ENCODE measurements around the gene SLC13A4. TPM values are rescaled to one million over a fixed set of nuclear protein-coding genes. Genes with fewer than 3 reads are reported as not detected.

Gene SLC13A4
- polyA plus RNA-seq, 1 experiment: 0.04 TPM

DNA sequence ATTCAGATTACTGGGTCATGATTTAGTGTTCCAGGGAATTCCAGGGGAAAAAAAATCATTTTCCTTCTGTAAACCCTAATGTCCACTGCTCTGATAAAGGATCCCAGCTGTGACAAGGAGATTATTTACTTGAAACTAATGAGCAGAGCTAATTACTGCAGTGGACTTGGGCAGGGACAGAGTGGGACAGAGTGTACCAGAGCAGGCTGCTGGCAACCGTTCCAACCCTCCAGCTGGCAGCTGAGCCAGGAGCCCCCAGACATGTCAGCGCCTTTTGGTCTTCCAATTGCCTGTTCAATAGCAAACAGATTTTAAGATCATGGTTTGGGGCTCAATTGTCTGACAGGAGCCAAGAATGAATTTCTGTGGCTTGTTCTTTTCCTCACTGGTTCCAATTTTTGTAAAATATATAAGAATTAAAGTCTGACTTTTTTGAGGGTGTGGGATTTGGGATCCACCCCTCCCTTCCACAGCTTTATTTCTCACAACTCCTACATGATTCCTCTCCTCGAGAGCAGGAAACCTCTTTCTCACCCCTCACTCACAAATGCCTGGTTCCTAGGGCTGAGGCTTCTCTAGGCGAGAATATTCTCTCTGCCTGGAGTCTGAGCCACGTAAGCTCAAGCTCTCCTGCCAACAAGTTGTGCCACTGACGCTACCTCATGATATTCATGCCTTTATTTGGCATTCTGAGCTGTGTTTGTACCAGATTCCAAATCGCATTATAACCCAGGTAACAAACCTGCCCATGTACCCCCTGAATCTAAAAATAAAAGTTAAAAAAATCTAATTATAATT, 41.2 kb upstream of the SLC13A4 start:
- Histone ChIP-seq H3K27me3 (ENCODE audit: control insufficient read depth, insufficient read depth, low read length) (no peaks in the 10 kb centered on the region; the same call in none of the 2 replicates), H3K4me3 (ENCODE audit: low read depth, low read length) (no peak overlapping the region), H3K36me3 (ENCODE audit: control insufficient read depth, insufficient read depth, low read length) (no peaks in the 10 kb centered on the region)
- DNase-seq (ENCODE audit: low read depth): no peak
- ChIA-PET POLR2A (no interaction called here), CTCF (interaction anchor here (0.9 kb wide), 1 partner anchor 124 kb away, joined by 3 read pairs; no protein-coding TSS in a partner anchor)
- TF ChIP-seq, protein P1, sequence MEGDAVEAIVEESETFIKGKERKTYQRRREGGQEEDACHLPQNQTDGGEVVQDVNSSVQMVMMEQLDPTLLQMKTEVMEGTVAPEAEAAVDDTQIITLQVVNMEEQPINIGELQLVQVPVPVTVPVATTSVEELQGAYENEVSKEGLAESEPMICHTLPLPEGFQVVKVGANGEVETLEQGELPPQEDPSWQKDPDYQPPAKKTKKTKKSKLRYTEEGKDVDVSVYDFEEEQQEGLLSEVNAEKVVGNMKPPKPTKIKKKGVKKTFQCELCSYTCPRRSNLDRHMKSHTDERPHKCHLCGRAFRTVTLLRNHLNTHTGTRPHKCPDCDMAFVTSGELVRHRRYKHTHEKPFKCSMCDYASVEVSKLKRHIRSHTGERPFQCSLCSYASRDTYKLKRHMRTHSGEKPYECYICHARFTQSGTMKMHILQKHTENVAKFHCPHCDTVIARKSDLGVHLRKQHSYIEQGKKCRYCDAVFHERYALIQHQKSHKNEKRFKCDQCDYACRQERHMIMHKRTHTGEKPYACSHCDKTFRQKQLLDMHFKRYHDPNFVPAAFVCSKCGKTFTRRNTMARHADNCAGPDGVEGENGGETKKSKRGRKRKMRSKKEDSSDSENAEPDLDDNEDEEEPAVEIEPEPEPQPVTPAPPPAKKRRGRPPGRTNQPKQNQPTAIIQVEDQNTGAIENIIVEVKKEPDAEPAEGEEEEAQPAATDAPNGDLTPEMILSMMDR (IDR thresholded peaks at IDR 0.05; ENCODE audit: insufficient read depth, low read depth, low read length): no peak

DNA sequence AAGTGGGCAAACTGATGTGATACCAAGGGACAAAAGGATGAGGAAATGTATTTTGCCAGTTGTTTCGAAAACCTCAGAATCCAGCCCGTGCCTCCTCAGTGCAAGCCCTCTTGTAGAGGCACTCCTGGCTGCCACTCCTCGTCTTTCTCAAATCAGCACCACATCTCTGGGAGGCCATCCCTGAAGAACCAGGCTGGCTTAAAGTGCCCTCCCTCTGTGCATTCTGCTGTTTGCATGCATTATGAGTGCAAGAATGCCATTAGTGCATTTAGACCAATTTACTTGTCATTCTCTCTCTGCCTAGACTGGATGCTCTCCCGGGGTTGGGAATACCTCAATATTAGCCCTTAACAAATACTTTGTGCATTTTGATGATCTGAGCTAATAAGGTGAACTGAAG, 40.5 kb upstream of the SLC13A4 start:
- H3K27me3 ChIP-seq (ENCODE audit: control insufficient read depth, insufficient read depth, low read length): no peaks in the 10 kb centered on the region; the same call in none of the 2 replicates
- ChIA-PET POLR2A (no interaction called here), CTCF (no interaction called here)
- H3K4me3 ChIP-seq (ENCODE audit: low read depth, low read length): no peak overlapping the region
- TF ChIP-seq, protein P1 (IDR thresholded peaks at IDR 0.05; ENCODE audit: insufficient read depth, low read depth, low read length): no peak
- DNase-seq (ENCODE audit: low read depth): no peak
- no peaks in the 10 kb centered on the region for H3K36me3 ChIP-seq (ENCODE audit: control insufficient read depth, insufficient read depth, low read length)

DNA sequence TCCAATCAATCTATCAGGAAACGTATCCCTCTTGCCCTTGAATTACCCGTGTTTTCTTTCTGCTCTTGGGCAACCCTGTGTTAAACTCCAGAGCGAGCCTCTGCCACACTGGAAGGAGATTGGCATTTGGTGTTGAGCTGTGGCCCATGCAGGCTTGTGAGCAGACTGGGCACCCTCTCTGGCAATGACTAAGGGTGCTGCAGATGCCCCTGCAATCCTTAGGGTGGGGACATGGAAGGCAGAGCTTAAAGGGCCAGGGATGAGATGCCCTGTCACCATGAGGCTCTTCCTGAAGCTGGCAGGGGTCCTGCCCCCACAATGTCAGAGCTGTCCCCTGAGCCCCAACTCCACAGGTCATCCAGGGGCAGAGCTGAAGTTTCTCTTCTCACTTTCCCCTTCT, 40.1 kb upstream of the SLC13A4 start:
- ChIA-PET POLR2A (no interaction called here), CTCF (no interaction called here)
- no peak for DNase-seq (ENCODE audit: low read depth)
- Histone ChIP-seq H3K27me3 (ENCODE audit: control insufficient read depth, insufficient read depth, low read length) (no peaks in the 10 kb centered on the region; the same call in none of the 2 replicates), H3K4me3 (ENCODE audit: low read depth, low read length) (no peak overlapping the region), H3K36me3 (ENCODE audit: control insufficient read depth, insufficient read depth, low read length) (no peaks in the 10 kb centered on the region)
- TF ChIP-seq, protein P1 (IDR thresholded peaks at IDR 0.05; ENCODE audit: insufficient read depth, low read depth, low read length): no peak

DNA sequence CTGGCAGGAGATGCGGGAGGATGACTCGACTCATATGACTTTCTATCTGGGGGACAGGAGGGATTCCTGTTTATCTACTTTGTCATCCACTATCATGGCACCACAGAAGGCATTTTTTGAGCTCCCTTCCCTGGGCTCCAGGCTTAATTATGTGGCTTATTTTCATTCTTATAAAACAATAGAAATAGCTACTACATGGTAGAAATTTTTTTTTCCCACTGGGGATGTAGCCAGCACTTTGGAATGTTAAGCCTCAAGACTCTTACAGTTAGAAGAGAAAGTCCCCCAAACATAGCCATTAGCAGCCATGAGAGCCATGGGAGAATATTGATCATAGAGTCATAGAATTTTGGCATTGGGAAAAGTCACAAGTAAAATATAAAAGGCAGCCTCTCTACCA, 35.3 kb upstream of the SLC13A4 start:
- CTCF ChIA-PET: no interaction called here
- DNase-seq (ENCODE audit: low read depth): no peak
- TF ChIP-seq, protein P1 (IDR thresholded peaks at IDR 0.05; ENCODE audit: insufficient read depth, low read depth, low read length): no peak
- POLR2A ChIA-PET: no interaction called here
- Histone ChIP-seq H3K4me3 (ENCODE audit: low read depth, low read length) (no peak overlapping the region), H3K36me3 (ENCODE audit: control insufficient read depth, insufficient read depth, low read length) (no peaks in the 10 kb centered on the region), H3K27me3 (ENCODE audit: control insufficient read depth, insufficient read depth, low read length) (no peaks in the 10 kb centered on the region)

DNA sequence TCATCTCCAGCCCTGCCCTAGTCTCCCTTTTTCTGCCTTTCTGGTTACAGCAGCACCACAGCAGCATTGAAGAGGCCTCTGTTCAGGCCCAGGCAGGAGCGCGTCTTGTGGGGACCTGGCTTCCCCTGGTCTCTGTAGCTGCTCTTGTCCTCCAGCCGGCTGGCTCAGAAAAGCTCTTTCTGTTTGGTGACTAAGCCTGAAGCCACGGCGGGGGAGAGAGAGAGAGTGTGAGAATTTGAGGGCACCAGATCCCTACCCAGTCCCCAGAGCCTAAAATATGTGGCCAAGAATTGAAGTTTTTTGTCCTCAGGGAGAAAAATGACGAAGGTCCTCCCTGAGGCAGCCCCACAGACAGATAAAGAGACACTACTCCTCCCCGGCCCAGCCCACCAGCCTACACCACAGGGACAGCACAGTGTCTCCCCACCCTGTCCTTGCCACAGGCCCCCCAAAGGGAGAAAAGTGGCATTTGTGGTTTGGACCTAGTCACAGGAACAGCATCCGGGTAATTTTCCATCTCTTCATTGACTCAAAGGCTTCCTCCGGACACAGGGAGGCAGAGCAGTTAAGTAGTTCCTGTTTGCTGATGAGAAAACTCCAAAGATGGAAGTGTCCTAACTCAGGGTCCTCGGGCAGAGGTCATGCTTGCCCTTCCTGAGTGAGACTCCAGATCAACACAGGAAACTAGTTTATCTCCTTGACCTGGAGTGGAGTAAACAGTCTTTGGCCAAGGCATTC, 33.9 kb upstream of the SLC13A4 start:
- Histone ChIP-seq H3K4me3 (ENCODE audit: low read depth, low read length) (no peak overlapping the region), H3K27me3 (ENCODE audit: control insufficient read depth, insufficient read depth, low read length) (no peaks in the 10 kb centered on the region), H3K36me3 (ENCODE audit: control insufficient read depth, insufficient read depth, low read length) (no peaks in the 10 kb centered on the region)
- DNase-seq (ENCODE audit: low read depth): no peak
- CTCF ChIA-PET: no interaction called here
- POLR2A ChIA-PET: no interaction called here
- TF ChIP-seq, protein P1 (IDR thresholded peaks at IDR 0.05; ENCODE audit: insufficient read depth, low read depth, low read length): no peak
